Lower leg skin (tissue), 4 donors: ENCODE measurements around the gene CDKAL1. TPM values are rescaled to one million over a fixed set of nuclear protein-coding genes. Genes with fewer than 3 reads are reported as not detected.

Source experiments
- DNase-seq, 2 donors: peaks; one replicate each; pipeline ENCODE4 v3.0.0-alpha.2; 2019; ENCODE audit warnings: low spot score in 2 of 2
- H3K4me3 ChIP-seq: fragments of 200-600 bp; sonication (generic); 2 replicates; pipeline ENCODE4 v1.5.1; 2017; ENCODE audit warnings: mild to moderate bottlenecking, low read depth; ENCODE audit not compliant: poor library complexity, severe bottlenecking
- CTCF ChIP-seq, 3 donors: fragments of 450-650 bp; IDR thresholded peaks; one replicate each; pipeline ENCODE4 v1.5.1; 2016; ENCODE audit warnings: antibody characterized with exemption in 3 of 3, mild to moderate bottlenecking in 3 of 3, moderate library complexity in 2 of 3
- POLR2A ChIP-seq, 2 donors: fragments of 450-650 bp; IDR thresholded peaks; one replicate each; pipeline ENCODE4 v1.6.1; 2016 to 2017; ENCODE audit warnings: antibody characterized with exemption in 2 of 2, mild to moderate bottlenecking in 1 of 2, moderate library complexity in 1 of 2
- WGBS, 2 donors: methylation state at CpG; one replicate each; pipeline ENCODE4 v1.1.5; 2018; 5-methylcytosine and 5-hydroxymethylcytosine counted together
- intact Hi-C: fragments of 100-400 bp; cut with DNase I; formaldehyde crosslinking; loops from one replicate; pipeline ENCODE4 v1.15.0; 2023; ENCODE audit warnings: low total_unique reads
- total RNA-seq, 4 donors: library from RNA; depleted of rRNA; stranded (reverse); fragments of >200 nt; gene quantifications; one replicate each; pipeline ENCODE4 v1.1.0, GENCODE V29; 2016

CDKAL1 gene
- total RNA-seq, 4 donors from 2014 or later, result 10.3 to 18.0 (median 11.6) TPM

- WGBS, 2 donors, result 78 to 82% methylated on average over 6 of the region's 6 CpGs
- TF ChIP-seq POLR2A (IDR thresholded peaks at IDR 0.05) (no peak), CTCF (IDR thresholded peaks at IDR 0.05) (no peak)
- H3K4me3 ChIP-seq, result no peak overlapping the region
- DNase-seq, result no peak
- intact Hi-C loops, result no loop called here
These were observed 464.6 kb downstream of the CDKAL1 start for GRCh38 chr6:20998748-20999448.

- WGBS, 2 donors, result 86 to 93% methylated on average over 2 of the region's 2 CpGs
- intact Hi-C loops, result no loop called here
- no peak overlapping the region for H3K4me3 ChIP-seq
- DNase-seq, result no peak
- TF ChIP-seq POLR2A (IDR thresholded peaks at IDR 0.05) (no peak), CTCF (IDR thresholded peaks at IDR 0.05) (no peak)
These were observed 466.1 kb downstream of the CDKAL1 start for GRCh38 chr6:21000331-21000801.

DNA sequence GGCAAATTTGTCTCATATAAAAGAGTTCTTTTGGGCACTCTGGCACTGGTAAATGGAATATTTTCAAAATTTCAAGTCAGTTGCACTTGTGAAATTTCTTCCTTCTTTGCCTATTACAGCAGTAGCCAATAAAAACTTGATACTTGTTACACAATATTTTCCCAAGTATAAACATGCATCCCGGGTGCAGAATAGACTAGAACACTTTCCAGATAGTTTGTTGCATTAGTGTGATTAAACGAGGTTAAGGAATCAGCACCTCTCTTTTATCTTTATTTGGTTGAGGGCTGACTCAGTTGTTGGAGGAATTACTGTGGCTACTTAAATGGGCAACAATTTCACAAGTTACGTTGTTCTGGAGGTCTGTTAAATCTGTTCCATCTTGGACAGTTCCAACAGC lies 467.5 kb downstream of the CDKAL1 start:
- DNase-seq, result no peak
- H3K4me3 ChIP-seq, result no peak overlapping the region
- WGBS, 2 donors, result 46 to 51% methylated on average over 3 of the region's 3 CpGs
- intact Hi-C loops, result no loop called here
- TF ChIP-seq POLR2A (IDR thresholded peaks at IDR 0.05), result no peak
- TF ChIP-seq CTCF (IDR thresholded peaks at IDR 0.05), result no peak

DNA sequence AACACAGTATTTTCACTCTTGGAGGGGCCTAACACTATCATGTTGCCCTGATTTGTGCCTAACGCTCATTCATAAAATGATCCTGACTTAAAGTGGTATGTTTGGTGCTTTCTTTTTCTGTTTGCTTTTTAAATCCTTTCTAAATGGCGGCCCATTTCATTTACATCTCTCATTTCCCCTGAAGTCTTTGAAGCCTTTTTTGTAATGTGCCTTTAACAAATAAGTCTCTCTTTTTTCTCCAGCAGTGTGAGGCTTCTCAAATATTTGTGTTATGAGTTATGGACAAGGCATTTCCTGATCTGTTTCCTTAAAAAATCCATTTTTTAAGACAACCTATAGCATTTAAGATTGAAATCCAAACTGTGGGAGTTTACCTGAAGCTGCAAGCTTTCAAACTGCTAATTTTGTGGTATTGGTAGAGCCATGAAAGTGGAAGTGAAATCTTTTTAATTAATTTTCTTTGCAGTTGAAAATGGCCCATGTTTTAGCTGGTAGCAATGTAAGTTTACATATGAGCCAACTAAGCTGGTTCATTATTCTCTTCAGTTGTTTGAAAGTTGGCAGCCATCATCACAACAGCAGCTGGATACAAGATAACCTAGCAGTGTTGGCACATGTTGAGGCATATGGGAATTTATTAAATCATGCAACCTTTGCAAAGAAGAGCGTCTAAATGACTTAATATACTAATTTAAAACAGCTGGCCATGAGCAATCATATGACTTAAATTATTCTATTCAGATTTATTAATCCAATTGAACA lies 469.7 kb downstream of the CDKAL1 start:
- WGBS, 2 donors, result 73 to 77% methylated on average over 3 of the region's 3 CpGs
- no peak for DNase-seq
- H3K4me3 ChIP-seq, result no peak overlapping the region
- TF ChIP-seq POLR2A (IDR thresholded peaks at IDR 0.05) (no peak), CTCF (IDR thresholded peaks at IDR 0.05) (no peak)
- intact Hi-C loops, result no loop called here

GRCh38 chr6:21005816-21006570 lies 471.7 kb downstream of the CDKAL1 start:
- TF ChIP-seq CTCF (IDR thresholded peaks at IDR 0.05) (no peak), POLR2A (IDR thresholded peaks at IDR 0.05) (no peak)
- no peak for DNase-seq
- 16 to 30% methylated on average over 3 of the region's 3 CpGs for WGBS, 2 donors
- no peak overlapping the region for H3K4me3 ChIP-seq
- intact Hi-C loops, result no loop called here
